GM12878 (cell line): Measurements from ENCODE around the gene FARSB. TPM values are rescaled to one million over a fixed set of nuclear protein-coding genes. Genes with fewer than 3 reads are reported as not detected.

Experiments
- ATAC-seq: fragments of 200-7000 bp; cut with Tn5 transposase; 3 replicates; pipeline ENCODE4 v1.9.1; 2020; ENCODE audit warnings: mild to moderate bottlenecking, moderate library complexity
- BruUV-seq: library from RNA; stranded (reverse); fragments of 400-500 nt; replicated peaks from 2 replicates; lab custom pipeline; 2021; lab: Mats Ljungman, UMichigan
- CTCF ChIA-PET: fragments of 300-600 bp; sonication (Branson Sonifier 250); formaldehyde crosslinking; extraction: SDS; loops from one replicate; lab custom pipeline; 2021; ENCODE audit warnings: inconsistent platforms; lab: Yijun Ruan, JAX
- POLR2A ChIA-PET: fragments of 350-600 bp; formaldehyde crosslinking; extraction: SDS; loops from one replicate; lab custom pipeline; 2021; ENCODE audit warnings: inconsistent platforms; lab: Charles Lee
- RAD21 ChIA-PET: fragments of 300-600 bp; sonication (Branson Sonifier 250); formaldehyde crosslinking; loops from one replicate; lab custom pipeline; 2023; ENCODE audit warnings: antibody characterized with exemption; ENCODE audit not compliant: unreplicated experiment; lab: Charles Lee
- SMC1A ChIA-PET: fragments of 300-600 bp; sonication (Branson Sonifier 250); formaldehyde crosslinking; loops from one replicate; lab custom pipeline; 2023; ENCODE audit not compliant: unreplicated experiment, uncharacterized antibody; lab: Charles Lee
- DNase-seq: peaks from one replicate; pipeline ENCODE4 v3.0.0-alpha.2; 2011; ENCODE audit warnings: low read depth, low spot score
- FAIRE-seq: peaks from 3 replicates; lab custom pipeline; 2011; peaks lifted over from hg19 to GRCh38; lab: Jason Lieb, UNC
- H2AFZ ChIP-seq: 2 replicates; pipeline ENCODE4 v1.6.0; 2011; ENCODE audit warnings: low read depth, low read length, control low read depth; ENCODE audit not compliant: control insufficient read depth
- H3K27ac ChIP-seq: 2 replicates; pipeline ENCODE4 v1.5.1; 2011; ENCODE audit warnings: control low read depth; ENCODE audit not compliant: control insufficient read depth, insufficient read depth
- H3K27me3 ChIP-seq, 2 experiments: replicated peaks in 1 of 2; 2 replicates each; pipeline versions ENCODE4 v1.6.0 to v1.6.1; 2011; ENCODE audit warnings: low read length in 1 of 2; ENCODE audit not compliant: control insufficient read depth in 2 of 2, insufficient read depth in 2 of 2
- H3K36me3 ChIP-seq, 2 experiments: 2 replicates each; pipeline ENCODE4 v1.5.1; 2011; ENCODE audit warnings: low read length in 1 of 2; ENCODE audit not compliant: control insufficient read depth in 2 of 2, insufficient read depth in 2 of 2
- H3K4me1 ChIP-seq: 2 replicates; pipeline ENCODE4 v1.6.1; 2011; ENCODE audit warnings: mild to moderate bottlenecking, low read length, moderate library complexity, mixed read lengths; ENCODE audit not compliant: control insufficient read depth, insufficient read depth
- H3K4me2 ChIP-seq: 2 replicates; pipeline ENCODE4 v1.6.0; 2011; ENCODE audit warnings: control low read depth; ENCODE audit not compliant: control insufficient read depth, insufficient read depth
- H3K4me3 ChIP-seq: fragments of 200-600 bp; sonication (generic); 2 replicates; pipeline ENCODE4 v1.5.1; 2016
- H3K79me2 ChIP-seq: 2 replicates; pipeline ENCODE4 v1.6.0; 2011; ENCODE audit warnings: low read length; ENCODE audit not compliant: control insufficient read depth, insufficient read depth
- H3K9ac ChIP-seq: 2 replicates; pipeline ENCODE4 v1.8.0; 2011; ENCODE audit warnings: low read length, control low read depth, mixed read lengths; ENCODE audit not compliant: control insufficient read depth, insufficient read depth
- H3K9me3 ChIP-seq: replicated peaks from 3 replicates; pipeline ENCODE4 v1.5.1; 2011; ENCODE audit warnings: mild to moderate bottlenecking, low read length; ENCODE audit not compliant: control insufficient read depth, insufficient read depth
- H4K20me1 ChIP-seq: 2 replicates; pipeline ENCODE4 v1.6.0; 2011; ENCODE audit not compliant: control insufficient read depth, insufficient read depth
- ASH2L ChIP-seq: fragments of 300-600, 200-600 bp; sonication (generic); IDR thresholded peaks from 2 replicates; pipeline ENCODE4 v1.6.1; 2017; ENCODE audit warnings: low read depth, mild to moderate bottlenecking, borderline replicate concordance
- ATF7 ChIP-seq: fragments of 450-650 bp; IDR thresholded peaks from 2 replicates; pipeline ENCODE4 v1.6.1; 2016; ENCODE audit warnings: low read depth, mild to moderate bottlenecking
- CHD2 ChIP-seq: IDR thresholded peaks from 2 replicates; pipeline ENCODE4 v1.6.1; 2011; ENCODE audit warnings: low read depth, low read length, improper control_type of control experiment, borderline replicate concordance
- CREB1 ChIP-seq: IDR thresholded peaks from 2 replicates; pipeline ENCODE4 v1.6.1; 2012; ENCODE audit warnings: low read depth, mild to moderate bottlenecking, inconsistent platforms
- FOXM1 ChIP-seq: IDR thresholded peaks from 2 replicates; pipeline ENCODE4 v1.6.1; 2012; ENCODE audit warnings: low read depth, mild to moderate bottlenecking, inconsistent platforms, low read length, moderate library complexity
- GATAD2B ChIP-seq: fragments of 450-650 bp; conservative IDR thresholded peaks from 2 replicates; pipeline ENCODE4 v1.6.1; 2017; ENCODE audit warnings: low read depth, mild to moderate bottlenecking, moderate library complexity
- IRF4 ChIP-seq: IDR thresholded peaks from 2 replicates; pipeline ENCODE4 v1.6.1; 2011; ENCODE audit warnings: low read depth, low read length
- NRF1 ChIP-seq: conservative IDR thresholded peaks from 2 replicates; pipeline ENCODE4 v1.6.1; 2011; ENCODE audit warnings: mild to moderate bottlenecking, low read depth, low read length, improper control_type of control experiment
- POLR2AphosphoS2 ChIP-seq: IDR thresholded peaks from 2 replicates; pipeline ENCODE4 v1.6.1; 2011; ENCODE audit warnings: low read depth, mild to moderate bottlenecking, low read length, improper control_type of control experiment, moderate library complexity
- RUNX3 ChIP-seq: IDR thresholded peaks from 2 replicates; pipeline ENCODE4 v1.6.1; 2012; ENCODE audit warnings: low read length, inconsistent platforms
- ZNF274 ChIP-seq: IDR thresholded peaks from one replicate; pipeline ENCODE4 v1.8.0; 2011; ENCODE audit not compliant: insufficient read length, insufficient read depth
- WGBS: methylation state at CpG from one replicate; pipeline ENCODE4 v1.1.6; 2016; ENCODE audit warnings: low lambda C conversion rate; ENCODE audit not compliant: insufficient replicate concordance, insufficient coverage; ENCODE audit errors: missing lambda C conversion rate; 5-methylcytosine and 5-hydroxymethylcytosine counted together
- in situ Hi-C: fragments of 300-500 bp; cut with MboI; formaldehyde crosslinking; loops from 9 replicates; pipeline ENCODE4 v1.14.3; 2018; ENCODE audit warnings: mixed read lengths
- intact Hi-C: fragments of 100-400 bp; cut with micrococcal nuclease; formaldehyde crosslinking; loops from one replicate; pipeline ENCODE4 v1.14.2; 2022; ENCODE audit not compliant: unreplicated experiment
- polyA plus RNA-seq, 11 experiments: library from polyadenylated mRNA; depleted of rRNA in 4 of 11; unstranded in 6 of 11; stranded (reverse) in 5 of 11; fragments of >200 nt; fragmentation: Nextera tagmentation in 4 of 11; fragmentation: Illumina TruSeq in 1 of 11; extraction: Ambion mirVana in 4 of 11; extraction: Trizol in 1 of 11; gene quantifications; 1 replicate in 1 of 11; 2 replicates in 10 of 11; pipeline versions ENCODE4 v1.2.1 to v1.2.3, GENCODE V29; 2011 to 2016; ENCODE audit warnings: inconsistent platforms in 2 of 11, missing spikeins in 2 of 11, low read depth in 1 of 11
- total RNA-seq, 4 experiments: library from RNA; depleted of rRNA in 3 of 4; stranded (reverse); fragments of >200 nt in 3 of 4; fragmentation: Illumina TruSeq in 1 of 4; extraction: Trizol in 1 of 4; gene quantifications; 2 replicates each; pipeline versions ENCODE4 v1.2.1 to v1.2.3, GENCODE V29; 2013 to 2021
- TF ChIP-seq, protein P1 (sequence below): fragments of 450-650 bp; IDR thresholded peaks from 2 replicates; pipeline ENCODE4 v1.6.1; 2016; ENCODE audit warnings: mild to moderate bottlenecking
- TF ChIP-seq, protein P2 (sequence below): IDR thresholded peaks from 2 replicates; pipeline ENCODE4 v1.6.1; 2012; ENCODE audit warnings: low read depth, low read length, improper control_type of control experiment

Gene FARSB
- total and polyA plus RNA-seq, 10 of the 15 experiments (the other 5 are each of a cell fraction or from before 2014, with no cell fraction given) = 32.4 to 127 (median 73.8) TPM

GRCh38 chr2:222547083-222547482 is 108.8 kb downstream of the FARSB start:
- no TSS peak for BruUV-seq
- no peak overlapping the region for H3K4me2 ChIP-seq
- H3K36me3 ChIP-seq = no peaks in the 10 kb centered on the region; a peak in 1 of 4 replicates
- in situ Hi-C loops (no loop called here), intact Hi-C loops (no loop called here)
- no peaks in the 10 kb centered on the region for H4K20me1 ChIP-seq
- 99% methylated on average over 5 of the region's 5 CpGs for WGBS
- ChIA-PET RAD21 (interaction anchor here (0.6 kb wide), 2 partner anchors 73 to 230 kb away, joined by 3 read pairs; no protein-coding TSS in a partner anchor), POLR2A (no interaction called here), SMC1A (no interaction called here), CTCF (interaction anchor here (1.9 kb wide), 1 partner anchor 14 kb away, joined by 5 read pairs; no protein-coding TSS in a partner anchor)
- H3K4me3 ChIP-seq = no peak overlapping the region
- no peak for ATAC-seq
- H3K4me1 ChIP-seq = no peaks in the 10 kb centered on the region
- TF ChIP-seq CREB1 (no peak), IRF4 (no peak), ASH2L (no peak), RUNX3 (no peak), NRF1 (no peak), GATAD2B (no peak), POLR2AphosphoS2 (no peak), FOXM1 (no peak), ZNF274 (no peak), ATF7 (no peak), CHD2 (no peak)
- TF ChIP-seq, protein P1, sequence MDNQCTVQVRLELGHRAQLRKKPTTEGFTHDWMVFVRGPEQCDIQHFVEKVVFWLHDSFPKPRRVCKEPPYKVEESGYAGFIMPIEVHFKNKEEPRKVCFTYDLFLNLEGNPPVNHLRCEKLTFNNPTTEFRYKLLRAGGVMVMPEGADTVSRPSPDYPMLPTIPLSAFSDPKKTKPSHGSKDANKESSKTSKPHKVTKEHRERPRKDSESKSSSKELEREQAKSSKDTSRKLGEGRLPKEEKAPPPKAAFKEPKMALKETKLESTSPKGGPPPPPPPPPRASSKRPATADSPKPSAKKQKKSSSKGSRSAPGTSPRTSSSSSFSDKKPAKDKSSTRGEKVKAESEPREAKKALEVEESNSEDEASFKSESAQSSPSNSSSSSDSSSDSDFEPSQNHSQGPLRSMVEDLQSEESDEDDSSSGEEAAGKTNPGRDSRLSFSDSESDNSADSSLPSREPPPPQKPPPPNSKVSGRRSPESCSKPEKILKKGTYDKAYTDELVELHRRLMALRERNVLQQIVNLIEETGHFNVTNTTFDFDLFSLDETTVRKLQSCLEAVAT = no peak
- TF ChIP-seq, protein P2, sequence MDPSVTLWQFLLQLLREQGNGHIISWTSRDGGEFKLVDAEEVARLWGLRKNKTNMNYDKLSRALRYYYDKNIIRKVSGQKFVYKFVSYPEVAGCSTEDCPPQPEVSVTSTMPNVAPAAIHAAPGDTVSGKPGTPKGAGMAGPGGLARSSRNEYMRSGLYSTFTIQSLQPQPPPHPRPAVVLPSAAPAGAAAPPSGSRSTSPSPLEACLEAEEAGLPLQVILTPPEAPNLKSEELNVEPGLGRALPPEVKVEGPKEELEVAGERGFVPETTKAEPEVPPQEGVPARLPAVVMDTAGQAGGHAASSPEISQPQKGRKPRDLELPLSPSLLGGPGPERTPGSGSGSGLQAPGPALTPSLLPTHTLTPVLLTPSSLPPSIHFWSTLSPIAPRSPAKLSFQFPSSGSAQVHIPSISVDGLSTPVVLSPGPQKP = no peak
- DNase-seq = no peak
- no peaks in the 10 kb centered on the region for H3K27me3 ChIP-seq
- H3K27ac ChIP-seq = no peak overlapping the region
- no peaks in the 10 kb centered on the region for H3K79me2 ChIP-seq
- H3K9me3 ChIP-seq = no peaks in the 10 kb centered on the region
- H2AFZ ChIP-seq = no peak overlapping the region
- no peak for FAIRE-seq
- H3K9ac ChIP-seq = no peak overlapping the region
